ENCODE results near the gene ACOX3.

The ACOX3 gene

DNA sequence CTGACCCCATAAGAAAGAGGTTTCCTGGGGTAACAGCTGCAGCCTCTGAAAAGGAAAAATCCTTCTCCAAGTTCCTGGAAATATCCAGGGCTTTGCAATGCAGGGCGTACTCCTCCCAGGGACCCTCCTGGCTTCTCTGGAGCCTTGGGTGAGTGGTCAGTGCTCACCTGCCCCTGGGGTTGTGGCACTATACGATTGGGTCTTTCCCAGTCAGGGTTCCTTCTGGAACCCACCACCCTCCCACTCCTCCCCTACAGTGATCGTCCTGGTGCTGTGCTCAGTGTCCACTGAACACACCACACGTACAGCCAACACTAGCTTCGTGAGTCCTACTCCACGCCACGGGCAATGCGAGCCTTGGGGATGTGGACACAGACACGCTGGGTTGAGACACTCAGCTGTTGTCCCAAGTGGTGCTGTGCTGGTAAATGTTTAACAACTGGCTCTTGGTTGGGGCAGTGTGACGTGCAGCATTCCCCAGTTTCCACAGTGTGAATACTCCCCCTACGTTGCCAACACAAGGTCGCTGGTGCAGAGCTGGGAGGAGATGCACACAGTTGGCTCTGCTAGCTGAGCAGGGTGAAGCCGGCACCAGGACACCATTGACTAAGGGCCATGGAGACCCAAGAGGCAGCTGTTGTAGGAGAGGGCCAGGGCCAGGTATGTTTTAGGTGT is 105.6 kb downstream of the ACOX3 start:
- DNase-seq: no peak

GRCh38 chr4:8333726-8334460 is 106.6 kb downstream of the ACOX3 start:
- DNase-seq: no peak

DNA sequence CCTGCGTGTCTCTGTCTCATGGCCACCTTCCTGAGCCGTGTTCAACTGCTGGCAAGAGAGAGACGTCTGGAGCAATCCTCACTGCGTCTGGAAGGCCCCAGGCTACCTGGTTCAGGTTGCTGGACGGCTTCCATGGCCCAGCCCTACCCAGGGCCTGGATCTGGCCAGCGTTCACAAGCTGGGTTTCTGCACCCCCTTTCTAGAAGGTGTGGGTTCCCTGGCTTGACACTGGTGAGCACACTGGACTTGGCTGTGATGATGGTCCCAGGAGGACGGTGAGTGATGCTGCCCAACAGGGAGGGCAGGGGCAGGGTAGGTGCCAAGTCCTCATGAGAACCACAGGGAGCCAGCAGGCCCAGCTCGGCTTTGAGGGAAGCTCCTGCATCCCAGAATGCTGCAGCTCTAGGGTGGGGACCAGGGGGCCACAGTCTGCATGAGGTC is 107.6 kb downstream of the ACOX3 start:
- no peak for DNase-seq

DNA sequence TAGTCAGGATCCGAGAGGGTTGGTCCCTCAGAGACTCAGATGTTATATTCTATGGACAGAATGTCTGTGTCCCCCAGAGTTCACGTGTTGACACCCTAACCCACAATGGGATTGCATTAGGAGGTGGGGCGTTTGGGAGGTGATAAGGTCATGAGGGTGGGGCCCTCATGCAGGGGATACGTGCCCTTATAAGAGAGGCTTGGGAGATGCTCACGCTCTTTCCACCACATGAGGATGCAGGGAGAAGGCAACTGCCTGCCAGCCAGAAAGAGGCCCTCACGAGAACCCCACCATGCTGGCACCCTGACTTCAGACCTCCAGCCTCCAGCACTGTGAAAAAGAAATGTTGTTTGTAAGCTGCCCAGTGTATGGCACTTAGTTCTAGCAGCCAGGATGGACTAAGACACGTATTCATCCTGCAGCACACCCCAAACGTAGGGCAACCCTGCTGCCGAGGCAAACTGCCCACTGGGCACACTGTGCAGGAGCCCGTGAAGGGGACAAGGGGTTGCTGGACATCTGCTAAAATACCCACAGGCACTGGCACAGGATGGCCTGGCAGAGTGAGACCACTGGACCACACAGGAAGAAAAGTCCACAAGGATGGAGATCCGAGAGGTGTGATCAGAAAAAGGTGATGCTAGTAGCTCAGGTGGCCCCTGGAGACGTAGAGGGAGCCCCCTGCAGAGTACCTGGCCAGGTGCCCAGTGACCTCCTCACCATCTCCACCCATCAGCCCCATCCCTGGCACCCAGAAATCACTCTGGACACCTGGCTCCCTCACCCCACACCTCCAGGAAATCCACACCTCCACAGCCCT is 108.3 kb downstream of the ACOX3 start:
- DNase-seq: no peak

DNA sequence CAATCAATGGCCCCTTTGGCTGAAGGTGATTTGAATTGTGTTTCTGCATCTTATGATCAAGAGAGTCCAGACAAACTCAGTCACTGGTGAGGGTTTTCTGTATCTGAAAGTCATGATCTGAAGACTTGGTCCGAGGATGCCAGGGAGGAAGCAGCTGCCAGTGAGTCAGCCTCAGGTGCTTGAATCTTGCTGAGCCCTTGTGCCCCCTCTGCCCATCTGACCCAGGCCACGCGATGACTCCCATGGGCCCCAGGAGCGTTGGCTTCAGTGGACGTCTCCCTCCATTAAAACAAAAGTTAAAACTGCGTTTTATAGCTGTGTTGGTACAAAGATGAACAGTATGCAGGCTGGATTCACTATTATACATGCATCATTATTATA is 109.0 kb downstream of the ACOX3 start:
- DNase-seq: no peak

DNA sequence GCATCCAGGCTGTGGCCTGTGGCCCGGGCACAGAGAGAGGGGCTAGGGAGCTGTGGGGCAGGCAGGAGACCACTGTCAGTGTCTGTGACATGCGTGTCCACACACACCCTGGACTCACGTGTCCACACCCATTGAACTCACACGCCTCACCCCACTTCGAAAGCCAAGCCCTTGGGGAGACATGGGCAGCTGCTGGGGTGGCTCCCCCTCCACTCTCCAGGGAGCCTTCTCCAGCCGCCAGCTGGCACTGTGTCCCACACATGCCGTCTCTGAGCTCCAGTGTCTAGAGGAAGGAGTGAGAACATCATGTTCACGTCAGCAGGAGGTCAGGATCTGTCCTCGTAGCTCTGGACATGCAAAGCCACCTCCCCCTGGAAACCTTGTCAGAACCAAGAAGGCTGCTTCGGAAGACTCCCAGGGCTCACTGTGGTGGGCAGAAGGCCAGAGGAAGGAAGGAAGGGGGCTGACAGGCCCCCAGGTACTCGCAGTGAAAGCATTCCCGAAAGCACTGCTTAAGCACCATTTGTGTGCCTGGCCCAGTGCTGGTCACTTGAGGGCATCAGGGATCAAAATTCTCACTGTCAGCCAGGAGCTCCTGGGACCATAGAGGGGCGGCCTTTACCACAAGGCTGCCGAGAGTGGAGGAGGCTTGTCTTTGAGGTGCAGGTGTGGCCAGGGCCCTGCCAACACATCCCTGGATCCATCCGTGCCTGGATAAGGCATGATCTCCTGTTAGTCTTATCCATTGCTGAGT is 109.5 kb downstream of the ACOX3 start:
- DNase-seq: no peak

GRCh38 chr4:8329859-8330761 is 110.4 kb downstream of the ACOX3 start:
- no peak for DNase-seq

GRCh38 chr4:8329560-8329858 is 111.0 kb downstream of the ACOX3 start:
- DNase-seq: no peak

DNA sequence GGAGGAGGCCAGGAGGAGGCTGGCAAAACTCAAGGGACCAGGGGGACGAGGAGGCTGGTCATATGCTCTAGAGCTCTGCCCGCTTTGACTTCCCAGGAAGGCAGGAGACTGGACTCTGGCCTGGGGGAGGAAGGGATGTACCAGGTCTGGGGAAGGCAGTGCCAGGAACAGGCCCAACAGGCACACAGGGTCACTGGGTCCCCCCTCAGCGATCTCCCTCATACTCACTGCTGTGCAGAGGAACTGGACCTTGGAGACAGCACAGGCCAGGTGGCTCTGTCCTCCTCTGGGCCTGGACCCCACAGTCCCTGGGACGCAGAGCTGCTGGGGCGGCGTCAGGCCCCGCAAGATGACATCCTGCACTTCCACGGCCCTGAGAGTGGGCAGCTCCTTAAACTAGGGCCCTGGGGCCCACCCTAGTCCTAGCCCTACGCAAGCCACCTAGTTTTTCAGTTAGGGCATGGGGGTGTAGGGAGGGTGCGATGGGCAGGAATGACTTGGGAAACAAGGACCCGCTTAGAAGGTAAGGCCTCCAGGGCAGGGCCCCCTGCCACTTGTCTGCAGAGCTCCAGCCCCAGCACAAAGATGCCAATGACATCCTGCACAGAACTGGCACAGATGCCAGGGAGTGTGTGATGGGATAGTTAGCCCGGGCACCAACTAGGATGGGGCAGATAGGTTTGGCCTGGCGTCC is 111.5 kb downstream of the ACOX3 start:
- no peak for DNase-seq

DNA sequence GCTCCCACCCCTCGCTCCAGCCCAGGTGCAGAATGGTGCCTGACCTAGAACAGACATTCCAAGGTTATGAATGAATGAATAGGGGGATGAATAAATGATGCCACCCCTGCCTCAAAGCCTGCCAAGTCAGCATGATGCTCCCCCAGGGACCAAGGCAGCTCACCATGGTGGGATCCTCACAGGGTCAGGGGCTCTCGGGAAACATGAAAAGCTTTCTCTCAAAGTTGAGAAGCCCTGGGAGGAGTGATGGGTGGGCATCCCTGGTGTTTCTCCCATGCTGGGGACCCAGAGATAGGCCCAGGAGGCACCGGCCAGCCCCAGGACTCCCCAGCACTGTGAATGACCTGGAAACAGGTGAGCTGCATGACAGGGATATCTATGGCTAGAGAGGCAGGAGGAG is 112.1 kb downstream of the ACOX3 start:
- DNase-seq: no peak

DNA sequence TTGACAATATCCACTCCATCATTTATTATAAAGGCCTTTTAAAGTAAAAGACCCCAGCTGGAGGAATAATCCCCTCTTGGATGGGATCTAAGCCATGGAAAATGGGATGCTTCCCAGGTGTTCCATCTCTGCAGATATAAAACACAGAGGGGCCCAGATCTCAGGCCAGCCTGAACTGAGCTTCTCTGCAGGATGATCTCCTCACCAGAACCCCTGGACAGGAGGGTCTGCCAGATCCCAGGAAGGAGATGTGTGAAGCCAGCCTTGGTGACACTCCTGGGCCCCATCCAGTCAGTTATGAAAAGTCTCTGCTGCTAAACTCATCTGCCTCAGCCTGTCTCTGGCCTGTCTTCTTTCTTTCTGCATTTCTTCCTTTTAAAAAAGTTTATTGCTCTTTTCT is 114.3 kb downstream of the ACOX3 start:
- DNase-seq: no peak

DNA sequence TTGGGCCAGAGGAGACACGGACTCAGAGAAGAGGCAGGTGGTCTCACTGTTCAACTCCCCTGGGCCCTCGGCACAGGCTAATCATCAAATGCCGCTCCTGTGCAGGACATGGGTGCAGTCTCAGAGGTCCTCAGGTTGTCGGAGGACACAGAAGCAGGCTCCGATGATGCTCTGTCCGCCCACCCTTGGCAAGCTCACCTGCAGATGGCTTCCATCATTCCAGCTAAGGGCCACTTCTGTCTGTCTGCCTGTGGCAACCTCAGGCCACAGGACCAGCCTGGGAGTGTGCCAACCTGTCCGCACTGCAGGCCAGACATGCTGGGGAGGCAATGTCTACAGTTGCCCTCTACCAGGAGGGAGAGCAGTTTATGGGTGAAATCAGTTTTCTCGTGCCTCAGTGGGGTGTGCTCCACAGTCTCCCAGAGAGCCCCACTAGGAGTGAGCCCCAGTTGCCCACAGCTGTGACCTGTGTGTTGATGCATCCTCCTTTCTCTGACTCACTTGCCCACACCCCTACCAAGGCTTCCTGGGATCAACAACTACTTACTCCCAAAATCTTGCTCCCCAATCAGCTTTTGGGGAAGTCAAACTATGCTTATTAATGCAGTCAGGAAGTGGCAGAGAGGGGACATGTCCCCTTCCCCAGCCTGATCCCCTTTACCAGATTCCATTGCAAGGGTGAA is 115.1 kb downstream of the ACOX3 start:
- DNase-seq: no peak

- no peak for DNase-seq
These were observed 115.8 kb downstream of the ACOX3 start for GRCh38 chr4:8324640-8325239.

- no peak for DNase-seq
These were observed 116.5 kb downstream of the ACOX3 start for GRCh38 chr4:8323947-8324555.

DNA sequence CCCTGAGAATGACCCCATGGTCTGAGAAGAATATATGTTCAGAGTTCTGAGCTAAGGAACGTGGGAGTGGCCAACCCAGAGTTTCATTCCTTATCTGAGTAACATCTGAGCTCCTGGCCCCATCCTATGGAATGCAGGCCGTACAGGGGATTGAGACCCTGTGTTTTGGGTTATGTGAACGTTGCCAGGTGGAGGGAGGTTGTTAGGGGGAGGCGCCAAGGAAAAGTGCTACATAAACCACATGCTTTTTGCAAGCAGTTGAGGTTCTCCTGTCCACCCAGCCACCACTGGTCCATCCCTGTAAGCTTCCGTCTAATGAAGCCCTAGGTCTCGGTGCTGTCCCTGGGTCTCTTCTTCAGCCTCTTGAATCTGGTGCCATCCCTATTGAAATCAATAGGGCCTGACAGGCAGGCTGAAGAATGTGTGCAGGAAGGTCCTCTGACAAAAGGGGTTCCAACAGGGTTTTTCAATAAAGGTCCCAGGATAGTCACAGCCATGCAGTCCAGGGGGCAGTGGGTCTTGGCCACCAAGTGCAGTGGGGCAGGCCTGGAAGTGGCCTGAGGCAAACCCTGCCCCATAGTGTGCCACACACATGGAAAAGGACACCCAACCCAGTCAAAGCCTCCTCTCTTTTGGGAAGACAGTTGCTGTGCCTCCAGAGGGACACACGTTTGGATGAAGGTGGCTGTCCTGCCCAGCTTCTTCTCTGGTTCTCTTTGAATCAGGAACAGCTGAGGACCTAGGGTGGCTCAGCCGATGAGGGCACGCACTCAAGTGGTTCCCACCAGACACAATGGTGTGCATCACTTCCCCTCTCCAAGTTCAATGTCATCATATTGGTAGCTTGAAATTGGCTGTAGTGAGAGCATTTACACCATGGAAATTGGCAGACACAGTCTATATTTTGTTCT is 117.5 kb downstream of the ACOX3 start:
- no peak for DNase-seq

DNA sequence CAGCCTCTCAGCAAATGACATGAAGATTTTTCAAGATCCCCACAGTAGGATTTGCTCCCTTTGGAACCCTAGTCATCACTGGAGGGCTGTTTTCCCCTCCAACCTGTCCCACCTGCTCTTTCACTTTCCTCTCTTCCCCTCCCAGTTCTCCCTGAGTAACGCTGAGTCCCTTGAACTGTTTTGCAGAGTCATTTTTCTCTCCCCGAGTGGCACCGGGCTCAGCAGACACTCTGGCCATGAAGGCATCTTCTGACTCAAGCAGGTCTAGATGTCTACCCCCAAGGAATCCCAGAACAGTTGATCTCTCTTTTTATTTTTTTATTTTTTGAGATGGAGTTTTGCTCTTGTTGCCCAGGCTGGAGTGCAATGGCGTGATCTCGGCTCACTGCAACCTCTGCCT is 118.8 kb downstream of the ACOX3 start:
- DNase-seq: no peak

DNA sequence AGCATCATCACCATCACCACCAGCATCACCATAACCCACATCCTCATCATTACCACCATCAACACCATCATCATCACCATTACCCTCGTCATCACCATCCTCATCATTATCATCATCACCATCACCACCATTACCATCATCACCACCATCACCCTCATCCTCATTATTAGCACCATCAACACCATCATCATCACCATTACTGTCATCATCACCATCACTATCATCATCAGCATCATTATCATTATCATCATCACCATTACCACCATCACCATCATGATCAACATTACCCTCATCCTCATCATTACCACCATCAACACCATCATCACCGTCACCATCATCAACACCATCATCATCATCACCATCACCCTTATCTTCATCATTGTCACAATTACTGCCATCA is 119.3 kb downstream of the ACOX3 start:
- no peak for DNase-seq

DNA sequence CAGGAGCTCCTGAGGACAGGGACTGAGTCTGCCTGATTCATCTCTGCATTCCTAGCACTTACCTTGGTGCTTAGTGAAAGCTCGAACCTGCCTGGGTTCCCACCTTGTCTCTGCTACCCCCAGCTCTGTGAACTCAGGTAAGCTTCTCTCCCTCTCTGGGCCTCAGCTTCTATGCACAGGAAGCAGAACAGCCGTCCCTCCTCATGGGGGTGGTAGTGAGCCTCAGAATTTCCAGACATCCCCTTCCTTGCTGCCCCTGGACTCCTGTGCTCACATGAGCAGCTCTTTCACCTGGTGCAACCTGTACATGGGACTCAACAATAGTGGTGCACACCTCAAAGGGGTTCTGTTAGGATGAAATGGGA is 120.2 kb downstream of the ACOX3 start:
- DNase-seq: no peak
